Smooth muscle cell (in vitro differentiated cells): ENCODE data around the gene TMEM138. TPM values are rescaled to one million over a fixed set of nuclear protein-coding genes. Genes with fewer than 3 reads are reported as not detected.

Experiments
- DNase-seq: peaks from one replicate; lab custom pipeline; 2025; ENCODE audit not compliant: unreplicated experiment; lab: John Stamatoyannopoulos, UW
- H2AFZ ChIP-seq: fragments of 200-600 bp; sonication (generic); 2 replicates; pipeline ENCODE4 v1.6.0; 2016; ENCODE audit warnings: antibody characterized with exemption, low read depth, mild to moderate bottlenecking
- H3F3A ChIP-seq: fragments of 200-600 bp; sonication (generic); 2 replicates; pipeline ENCODE4 v1.6.0; 2017; ENCODE audit warnings: antibody characterized with exemption, low read depth
- H3K27ac ChIP-seq: fragments of 200-600 bp; sonication (generic); 2 replicates; pipeline ENCODE4 v1.5.1; 2016; ENCODE audit warnings: low read depth, mild to moderate bottlenecking
- H3K27me3 ChIP-seq: fragments of 200-600 bp; sonication (generic); 2 replicates; pipeline ENCODE4 v1.6.1; 2016; ENCODE audit warnings: low read depth, mild to moderate bottlenecking
- H3K36me3 ChIP-seq: fragments of 200-600 bp; sonication (generic); 2 replicates; pipeline ENCODE4 v1.5.1; 2016; ENCODE audit warnings: low read depth
- H3K4me1 ChIP-seq: fragments of 200-600 bp; sonication (generic); 2 replicates; pipeline ENCODE4 v1.5.1; 2016; ENCODE audit warnings: low read depth
- H3K4me2 ChIP-seq: fragments of 200-600 bp; sonication (generic); 2 replicates; pipeline ENCODE4 v1.6.0; 2016; ENCODE audit warnings: mild to moderate bottlenecking
- H3K4me3 ChIP-seq: fragments of 200-600 bp; sonication (generic); 2 replicates; pipeline ENCODE4 v1.5.1; 2016; ENCODE audit warnings: mild to moderate bottlenecking
- H3K79me2 ChIP-seq: fragments of 200-600 bp; sonication (generic); 2 replicates; pipeline ENCODE4 v1.6.0; 2016; ENCODE audit warnings: low read depth, mild to moderate bottlenecking
- H3K9ac ChIP-seq: fragments of 200-600 bp; sonication (generic); 2 replicates; pipeline ENCODE4 v1.6.0; 2016; ENCODE audit warnings: low read depth
- H3K9me3 ChIP-seq: fragments of 200-600 bp; sonication (generic); replicated peaks from 2 replicates; pipeline ENCODE4 v1.5.1; 2016; ENCODE audit warnings: low read depth
- H4K20me1 ChIP-seq: fragments of 200-600 bp; sonication (generic); 2 replicates; pipeline ENCODE4 v1.6.0; 2016; ENCODE audit warnings: low read depth
- WGBS: methylation state at CpG from one replicate; pipeline ENCODE4 v1.1.7; 2016; ENCODE audit warnings: low lambda C conversion rate; 5-methylcytosine and 5-hydroxymethylcytosine counted together
- polyA plus RNA-seq: library from polyadenylated mRNA; unstranded; fragments of >200 nt; fragmentation: Nextera tagmentation; extraction: Ambion mirVana; gene quantifications from 2 replicates; pipeline ENCODE4 v1.2.1, GENCODE V29; 2016
- total RNA-seq: library from RNA; depleted of rRNA; stranded (reverse); fragments of >200 nt; gene quantifications from 2 replicates; pipeline ENCODE4 v1.2.3, GENCODE V29; 2014
- TF ChIP-seq, protein P1 (sequence below): fragments of 200-600 bp; sonication (generic); IDR thresholded peaks from 2 replicates; pipeline ENCODE4 v1.5.1; 2017; ENCODE audit warnings: borderline replicate concordance, mild to moderate bottlenecking, antibody characterized with exemption; ENCODE audit not compliant: insufficient read depth, poor library complexity, severe bottlenecking

TMEM138 gene
- total and polyA plus RNA-seq, 2 experiments from 2014 or later: 44.2 to 51.4 TPM

DNA sequence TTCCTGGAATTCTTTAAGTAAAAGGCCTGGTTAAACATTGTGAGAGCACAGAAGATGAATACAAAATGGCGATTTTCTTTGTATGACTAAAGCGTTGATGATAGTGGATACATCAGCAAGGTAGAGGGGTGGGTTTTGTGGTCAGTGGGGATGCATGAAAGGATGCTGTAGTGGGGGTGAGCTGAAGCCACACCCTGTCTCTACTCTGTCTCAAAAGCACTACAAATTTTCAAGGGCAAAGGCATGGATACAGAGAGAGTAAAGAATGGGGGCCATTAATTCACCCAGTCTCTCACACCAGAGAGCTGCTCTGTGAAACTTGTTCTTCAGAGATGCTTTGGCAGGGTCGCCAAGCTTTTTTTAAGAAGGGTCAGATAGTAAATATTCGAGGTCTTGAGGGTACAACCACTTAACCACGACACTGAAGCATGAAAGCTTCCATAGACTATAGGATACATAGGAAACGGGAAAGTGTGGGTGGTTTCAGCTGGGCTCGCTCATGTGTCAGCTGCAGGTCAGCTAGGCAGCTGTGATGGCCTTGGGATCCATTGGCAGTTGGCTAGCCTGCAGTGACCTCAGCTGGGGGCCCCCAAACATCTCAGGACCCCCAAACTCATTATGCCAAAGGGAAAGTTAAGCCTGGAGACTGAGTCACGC, 8.3 kb downstream of the TMEM138 start:
- H3K4me3 ChIP-seq: no peak overlapping the region
- no peaks in the 10 kb centered on the region for H3K79me2 ChIP-seq
- H3K27me3 ChIP-seq: no peaks in the 10 kb centered on the region
- peak overlapping the region; percentile 84 for H3K9ac ChIP-seq
- no peak overlapping the region for H2AFZ ChIP-seq
- 64% methylated on average over 8 of the region's 8 CpGs for WGBS
- H3K4me2 ChIP-seq: peak overlapping the region; percentile 30
- DNase-seq: no peak
- no peaks in the 10 kb centered on the region for H3K9me3 ChIP-seq
- H3K27ac ChIP-seq: peak overlapping the region; percentile 96
- H4K20me1 ChIP-seq: no peaks in the 10 kb centered on the region
- peaks cover 4% of the 10 kb centered on the region for H3F3A ChIP-seq
- TF ChIP-seq, protein P1, sequence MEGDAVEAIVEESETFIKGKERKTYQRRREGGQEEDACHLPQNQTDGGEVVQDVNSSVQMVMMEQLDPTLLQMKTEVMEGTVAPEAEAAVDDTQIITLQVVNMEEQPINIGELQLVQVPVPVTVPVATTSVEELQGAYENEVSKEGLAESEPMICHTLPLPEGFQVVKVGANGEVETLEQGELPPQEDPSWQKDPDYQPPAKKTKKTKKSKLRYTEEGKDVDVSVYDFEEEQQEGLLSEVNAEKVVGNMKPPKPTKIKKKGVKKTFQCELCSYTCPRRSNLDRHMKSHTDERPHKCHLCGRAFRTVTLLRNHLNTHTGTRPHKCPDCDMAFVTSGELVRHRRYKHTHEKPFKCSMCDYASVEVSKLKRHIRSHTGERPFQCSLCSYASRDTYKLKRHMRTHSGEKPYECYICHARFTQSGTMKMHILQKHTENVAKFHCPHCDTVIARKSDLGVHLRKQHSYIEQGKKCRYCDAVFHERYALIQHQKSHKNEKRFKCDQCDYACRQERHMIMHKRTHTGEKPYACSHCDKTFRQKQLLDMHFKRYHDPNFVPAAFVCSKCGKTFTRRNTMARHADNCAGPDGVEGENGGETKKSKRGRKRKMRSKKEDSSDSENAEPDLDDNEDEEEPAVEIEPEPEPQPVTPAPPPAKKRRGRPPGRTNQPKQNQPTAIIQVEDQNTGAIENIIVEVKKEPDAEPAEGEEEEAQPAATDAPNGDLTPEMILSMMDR: no peak
- H3K36me3 ChIP-seq: no peaks in the 10 kb centered on the region
- H3K4me1 ChIP-seq: no peaks in the 10 kb centered on the region

DNA sequence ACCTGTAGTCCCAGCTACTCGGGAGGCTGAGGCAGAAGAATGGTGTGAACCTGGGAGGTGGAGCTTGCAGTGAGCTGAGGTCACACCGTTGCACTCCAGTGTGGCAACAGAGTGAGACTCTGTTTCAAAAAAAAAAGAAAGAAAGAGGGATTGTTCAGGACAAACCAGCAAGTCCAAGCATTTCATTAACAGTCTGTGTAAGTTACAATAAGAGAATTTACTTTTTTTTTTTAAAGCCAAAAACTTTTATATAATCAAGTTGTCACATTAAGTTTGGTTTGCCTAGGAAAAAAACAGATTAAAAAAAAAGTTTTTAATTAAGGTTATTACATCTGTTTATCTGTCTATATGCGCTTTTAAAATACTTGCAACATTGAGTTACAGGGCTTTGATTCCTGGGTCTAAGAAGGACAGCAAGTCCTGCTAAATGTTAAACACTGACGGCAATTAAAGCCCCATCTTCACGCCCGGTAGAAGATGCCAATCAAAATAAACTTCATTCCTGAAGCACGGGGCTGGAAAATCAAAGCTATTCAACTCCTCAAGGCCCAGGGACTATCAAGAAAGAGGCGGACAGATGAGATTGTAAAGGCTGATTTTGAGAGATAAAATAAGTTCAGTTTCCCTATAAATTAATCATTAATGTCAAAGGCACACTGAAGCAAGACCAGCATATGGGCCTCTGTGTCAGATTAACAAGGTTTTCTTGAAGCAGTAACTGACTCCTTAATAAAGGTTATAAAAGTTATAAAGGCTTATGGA, 10.7 kb downstream of the TMEM138 start:
- 96% methylated on average over 8 of the region's 8 CpGs for WGBS
- Histone ChIP-seq H3K9me3 (no peaks in the 10 kb centered on the region), H3K79me2 (no peaks in the 10 kb centered on the region), H3K4me2 (no peak overlapping the region), H3K27ac (no peak overlapping the region), H3K9ac (no peak overlapping the region), H3K4me1 (no peaks in the 10 kb centered on the region), H4K20me1 (no peaks in the 10 kb centered on the region), H3K27me3 (no peaks in the 10 kb centered on the region), H3K36me3 (no peaks in the 10 kb centered on the region), H2AFZ (no peak overlapping the region), H3F3A (peaks cover 6% of the 10 kb centered on the region), H3K4me3 (no peak overlapping the region)
- DNase-seq: no peak
- TF ChIP-seq, protein P1: no peak

DNA sequence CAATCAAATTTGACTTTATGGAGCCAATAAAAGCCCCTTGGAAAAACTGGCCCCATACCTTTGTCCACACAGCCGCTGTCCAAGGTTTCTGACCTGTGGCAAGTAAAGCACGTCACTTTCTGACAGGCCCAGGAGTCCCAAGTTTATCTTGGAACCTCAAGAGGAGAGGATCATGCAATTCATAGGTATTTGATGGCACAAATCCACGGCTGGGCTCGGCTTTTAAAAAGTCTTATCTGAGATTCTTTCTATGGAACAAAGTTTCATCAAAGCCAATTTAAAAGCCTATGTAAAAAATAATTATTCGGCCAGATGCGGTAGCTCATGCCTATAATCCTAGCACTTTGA, 13.6 kb downstream of the TMEM138 start:
- 99% methylated on average over 6 of the region's 6 CpGs for WGBS
- TF ChIP-seq, protein P1: no peak

More for the DNA sequence above, 13.6 kb downstream of the TMEM138 start:
- Histone ChIP-seq H3K4me1 (peaks cover 9% of the 10 kb centered on the region), H3K4me3 (no peak overlapping the region), H3K9me3 (no peaks in the 10 kb centered on the region), H3K27ac (no peak overlapping the region), H4K20me1 (no peaks in the 10 kb centered on the region), H3K79me2 (no peaks in the 10 kb centered on the region), H3K9ac (no peak overlapping the region), H3K4me2 (no peak overlapping the region), H3K27me3 (no peaks in the 10 kb centered on the region), H3K36me3 (no peaks in the 10 kb centered on the region), H2AFZ (no peak overlapping the region), H3F3A (peaks cover 21% of the 10 kb centered on the region)
- DNase-seq: no peak
